ENCODE data around the gene HTR6. TPM values are rescaled to one million over a fixed set of nuclear protein-coding genes. Genes with fewer than 3 reads are reported as not detected.

HTR6 gene
- total RNA-seq, 4 donors from 2014 or later: 0.23 to 2.4 TPM; not detected in 2

DNA sequence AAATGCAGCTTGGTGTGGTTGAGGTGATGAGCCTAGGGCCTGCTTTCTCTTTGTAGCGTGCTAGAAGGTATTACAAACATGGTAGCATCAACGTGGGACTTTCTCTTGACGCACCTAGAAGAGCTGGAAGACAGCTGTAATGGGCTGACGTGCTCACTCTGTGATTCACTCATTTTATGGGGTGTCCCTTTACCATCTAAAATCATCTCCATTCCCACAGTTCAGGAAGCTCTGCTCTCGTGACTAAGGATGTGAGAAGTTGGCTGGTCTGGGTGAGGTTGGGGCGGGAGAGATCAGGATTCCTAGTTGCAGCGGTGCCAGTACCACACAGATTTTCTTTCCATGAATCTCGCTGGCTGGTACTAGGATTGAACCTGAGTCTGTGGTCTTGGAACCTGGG lies 4.2 kb downstream of the HTR6 start:
- no peak overlapping the region for H3K27ac ChIP-seq
- no peak for DNase-seq (ENCODE audit: low spot score in 2 of 2)
- WGBS: 88% methylated on average over 8 of the region's 8 CpGs
- no peaks in the 10 kb centered on the region for H3K36me3 ChIP-seq
- peaks cover 17% of the 10 kb centered on the region for H3K4me1 ChIP-seq
- H3K27me3 ChIP-seq: peaks cover 56% of the 10 kb centered on the region
- no peak overlapping the region for H3K4me3 ChIP-seq
- no peaks in the 10 kb centered on the region for H3K9me3 ChIP-seq
- TF ChIP-seq POLR2A (IDR thresholded peaks at IDR 0.05) (no peak), CTCF (IDR thresholded peaks at IDR 0.05) (no peak), EP300 (IDR thresholded peaks at IDR 0.05) (no peak), POLR2AphosphoS5 (IDR thresholded peaks at IDR 0.05) (no peak)

- no peak overlapping the region for H3K4me3 ChIP-seq
- H3K27ac ChIP-seq: no peak overlapping the region
- WGBS: 63% methylated on average over 4 of the region's 4 CpGs
- H3K36me3 ChIP-seq: no peaks in the 10 kb centered on the region
- no peaks in the 10 kb centered on the region for H3K9me3 ChIP-seq
- H3K4me1 ChIP-seq: peaks cover 2% of the 10 kb centered on the region
- no peak for TF ChIP-seq CTCF (IDR thresholded peaks at IDR 0.05)
- no peak for TF ChIP-seq POLR2AphosphoS5 (IDR thresholded peaks at IDR 0.05)
- no peak for TF ChIP-seq POLR2A (IDR thresholded peaks at IDR 0.05)
- no peak for TF ChIP-seq EP300 (IDR thresholded peaks at IDR 0.05)
- H3K27me3 ChIP-seq: peaks cover 42% of the 10 kb centered on the region
- no peak for DNase-seq (ENCODE audit: low spot score in 2 of 2)
These were observed 6.1 kb downstream of the HTR6 start for GRCh38 chr1:19670787-19671186.

GRCh38 chr1:19672237-19672636 lies 7.6 kb downstream of the HTR6 start:
- 42% methylated on average over 5 of the region's 6 CpGs for WGBS
- H3K27ac ChIP-seq: no peak overlapping the region
- H3K9me3 ChIP-seq: no peaks in the 10 kb centered on the region
- no peaks in the 10 kb centered on the region for H3K4me1 ChIP-seq
- TF ChIP-seq POLR2AphosphoS5 (IDR thresholded peaks at IDR 0.05): no peak
- TF ChIP-seq CTCF (IDR thresholded peaks at IDR 0.05): no peak
- H3K36me3 ChIP-seq: no peaks in the 10 kb centered on the region
- peaks cover 28% of the 10 kb centered on the region for H3K27me3 ChIP-seq
- no peak overlapping the region for H3K4me3 ChIP-seq
- DNase-seq (ENCODE audit: low spot score in 2 of 2): no peak

GRCh38 chr1:19675797-19676196 lies 11.1 kb downstream of the HTR6 start:
- DNase-seq (ENCODE audit: low spot score in 2 of 2): no peak
- H3K9me3 ChIP-seq: no peaks in the 10 kb centered on the region
- TF ChIP-seq POLR2AphosphoS5 (IDR thresholded peaks at IDR 0.05): no peak
- no peak for TF ChIP-seq POLR2A (IDR thresholded peaks at IDR 0.05)
- TF ChIP-seq EP300 (IDR thresholded peaks at IDR 0.05): no peak
- TF ChIP-seq CTCF (IDR thresholded peaks at IDR 0.05): no peak
- 71% methylated on average over 5 of the region's 5 CpGs for WGBS
- no peaks in the 10 kb centered on the region for H3K4me1 ChIP-seq
- no peaks in the 10 kb centered on the region for H3K36me3 ChIP-seq
- H3K27ac ChIP-seq: no peak overlapping the region
- no peak overlapping the region for H3K4me3 ChIP-seq
- peaks cover 14% of the 10 kb centered on the region for H3K27me3 ChIP-seq

GRCh38 chr1:19676438-19676922 lies 11.8 kb downstream of the HTR6 start:
- no peak overlapping the region for H3K4me3 ChIP-seq
- no peaks in the 10 kb centered on the region for H3K4me1 ChIP-seq
- no peaks in the 10 kb centered on the region for H3K9me3 ChIP-seq
- no peaks in the 10 kb centered on the region for H3K36me3 ChIP-seq
- H3K27me3 ChIP-seq: peaks cover 14% of the 10 kb centered on the region
- H3K27ac ChIP-seq: no peak overlapping the region
- 9% methylated on average over 13 of the region's 13 CpGs for WGBS
- TF ChIP-seq POLR2AphosphoS5 (IDR thresholded peaks at IDR 0.05) (no peak), EP300 (IDR thresholded peaks at IDR 0.05) (no peak), CTCF (IDR thresholded peaks at IDR 0.05) (no peak), POLR2A (IDR thresholded peaks at IDR 0.05) (no peak)
- peak in 1 of 2 donors; percentile 83 for DNase-seq (ENCODE audit: low spot score in 2 of 2)

Measured in suprapubic skin (tissue), 4 donors.